Adrenal gland (tissue), 5 donors: Measurements from ENCODE around the gene XRN1.

Experiments used
- POLR2A ChIP-seq, 2 donors: fragments of 450-650 bp; IDR thresholded peaks; one replicate each; pipeline ENCODE4 v1.6.1; 2017; ENCODE audit warnings: antibody characterized with exemption in 2 of 2, mild to moderate bottlenecking in 2 of 2, moderate library complexity in 1 of 2
- TF ChIP-seq, protein P1 (sequence below), 6 experiments: fragments of 450-650 bp in 4 of 6; fragments of 200-600 bp in 2 of 6; sonication (generic) in 1 of 6; IDR thresholded peaks; 1 replicate in 5 of 6; 2 replicates in 1 of 6; pipeline versions ENCODE4 v1.5.1 to v1.8.0; 2016 to 2021; ENCODE audit warnings: antibody characterized with exemption in 6 of 6, mild to moderate bottlenecking in 2 of 6, moderate library complexity in 1 of 6
- donor health status: DM: no; HTN: no; CAD: no.

DNA sequence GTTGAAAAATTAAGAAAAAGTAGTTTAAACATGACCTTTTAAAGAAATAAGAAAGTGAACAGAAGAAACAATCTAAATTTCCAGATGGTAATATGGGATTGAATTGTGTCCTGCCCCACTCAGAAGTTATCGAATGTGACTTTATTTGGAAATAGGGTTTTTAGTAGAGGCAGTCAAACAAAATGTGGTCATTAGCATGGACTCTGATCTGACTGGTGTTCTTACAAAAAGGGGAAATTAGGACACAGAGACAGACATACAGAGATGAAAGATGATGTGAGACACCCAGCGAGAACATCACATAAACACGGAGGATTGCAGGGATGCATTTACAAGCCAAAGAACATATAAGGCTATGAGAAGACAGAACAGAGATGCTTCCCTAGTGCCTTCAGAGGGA lies 73.2 kb downstream of the XRN1 start:
- no peak for TF ChIP-seq POLR2A (IDR thresholded peaks at IDR 0.05)
- TF ChIP-seq, protein P1, sequence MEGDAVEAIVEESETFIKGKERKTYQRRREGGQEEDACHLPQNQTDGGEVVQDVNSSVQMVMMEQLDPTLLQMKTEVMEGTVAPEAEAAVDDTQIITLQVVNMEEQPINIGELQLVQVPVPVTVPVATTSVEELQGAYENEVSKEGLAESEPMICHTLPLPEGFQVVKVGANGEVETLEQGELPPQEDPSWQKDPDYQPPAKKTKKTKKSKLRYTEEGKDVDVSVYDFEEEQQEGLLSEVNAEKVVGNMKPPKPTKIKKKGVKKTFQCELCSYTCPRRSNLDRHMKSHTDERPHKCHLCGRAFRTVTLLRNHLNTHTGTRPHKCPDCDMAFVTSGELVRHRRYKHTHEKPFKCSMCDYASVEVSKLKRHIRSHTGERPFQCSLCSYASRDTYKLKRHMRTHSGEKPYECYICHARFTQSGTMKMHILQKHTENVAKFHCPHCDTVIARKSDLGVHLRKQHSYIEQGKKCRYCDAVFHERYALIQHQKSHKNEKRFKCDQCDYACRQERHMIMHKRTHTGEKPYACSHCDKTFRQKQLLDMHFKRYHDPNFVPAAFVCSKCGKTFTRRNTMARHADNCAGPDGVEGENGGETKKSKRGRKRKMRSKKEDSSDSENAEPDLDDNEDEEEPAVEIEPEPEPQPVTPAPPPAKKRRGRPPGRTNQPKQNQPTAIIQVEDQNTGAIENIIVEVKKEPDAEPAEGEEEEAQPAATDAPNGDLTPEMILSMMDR (IDR thresholded peaks at IDR 0.05), result no peak
